HS-27A (cell line): Measurements from ENCODE around the gene NEK7.
"Not testable (repeated sequence)": the region's sequence is repeated elsewhere in the genome, so short reads cannot be mapped to it uniquely, and the experiment has no call there.

Experiments
- DNase-seq: peaks from one replicate; pipeline ENCODE4 v3.0.0-alpha.2; 2012; ENCODE audit warnings: low read depth, missing footprints

Gene NEK7

GRCh38 chr1:198156745-198157240, at the start of gene NEK7:
Gene NEK7 (plus strand): TSS chr1:198156998. CDS start chr1:198232581, 75,583 bp downstream.
- no peak for DNase-seq

- no peak for DNase-seq
Measured at GRCh38 chr1:198107091-198107501, 49.7 kb upstream of the NEK7 start.

GRCh38 chr1:198108636-198109370, 48.0 kb upstream of the NEK7 start:
- DNase-seq: no peak

GRCh38 chr1:198109371-198109715, 47.5 kb upstream of the NEK7 start:
- DNase-seq: no peak

GRCh38 chr1:198113342-198113750, 43.5 kb upstream of the NEK7 start:
- DNase-seq: no peak

GRCh38 chr1:198116069-198116468, 40.7 kb upstream of the NEK7 start:
- DNase-seq: no peak

- DNase-seq: no peak
Measured at GRCh38 chr1:198116469-198116868, 40.3 kb upstream of the NEK7 start.

GRCh38 chr1:198117267-198117666, 39.5 kb upstream of the NEK7 start:
- no peak for DNase-seq

- DNase-seq: no peak
Measured at GRCh38 chr1:198118134-198118533, 38.7 kb upstream of the NEK7 start.

- DNase-seq: no peak
Measured at GRCh38 chr1:198119906-198120305, 36.9 kb upstream of the NEK7 start.

- DNase-seq: no peak
Measured at GRCh38 chr1:198121056-198121826, 35.6 kb upstream of the NEK7 start.

GRCh38 chr1:198122693-198123092, 34.1 kb upstream of the NEK7 start:
- no peak for DNase-seq

GRCh38 chr1:198123133-198123532, 33.7 kb upstream of the NEK7 start:
- no peak for DNase-seq

- DNase-seq: no peak
Measured at GRCh38 chr1:198124673-198125072, 32.1 kb upstream of the NEK7 start.

GRCh38 chr1:198125995-198126735, 30.6 kb upstream of the NEK7 start:
- DNase-seq: no peak

GRCh38 chr1:198128533-198128932, 28.3 kb upstream of the NEK7 start:
- no peak for DNase-seq

GRCh38 chr1:198130053-198130452, 26.7 kb upstream of the NEK7 start:
- not testable (repeated sequence) for DNase-seq

GRCh38 chr1:198132060-198132781, 24.6 kb upstream of the NEK7 start:
- DNase-seq: no peak

GRCh38 chr1:198134252-198134651, 22.5 kb upstream of the NEK7 start:
- no peak for DNase-seq

- DNase-seq: no peak
Measured at GRCh38 chr1:198135366-198135765, 21.4 kb upstream of the NEK7 start.

- no peak for DNase-seq
Measured at GRCh38 chr1:198141668-198142351, 15.0 kb upstream of the NEK7 start.
